Heart left ventricle (tissue), 16 donors: ENCODE data around the gene TBX10. TPM values are rescaled to one million over a fixed set of nuclear protein-coding genes. Genes with fewer than 3 reads are reported as not detected.

Experiments
- ATAC-seq, 4 donors: fragments of 200-7000 bp; cut with Tn5 transposase; one replicate each; pipeline ENCODE4 v1.9.1; 2020 to 2022; ENCODE audit warnings: moderate library complexity in 4 of 4, mild to moderate bottlenecking in 3 of 4, moderate number of reproducible peaks in 1 of 4
- DNase-seq, 5 donors: peaks; one replicate each; pipeline ENCODE4 v3.0.0-alpha.2; 2020
- H3K27ac ChIP-seq, 12 donors: fragments of 200-600 bp; sonication (generic) in 4 of 12; one replicate each; pipeline versions ENCODE4 v1.5.0 to v1.8.0; 2016 to 2022; ENCODE audit warnings: mild to moderate bottlenecking in 2 of 12
- H3K27me3 ChIP-seq, 9 donors: fragments of 200-600 bp; sonication (generic) in 2 of 9; one replicate each; pipeline versions ENCODE4 v1.5.1 to v1.8.0; 2016 to 2022; ENCODE audit warnings: mild to moderate bottlenecking in 3 of 9
- H3K36me3 ChIP-seq, 9 donors: fragments of 200-600 bp; sonication (generic) in 2 of 9; one replicate each; pipeline versions ENCODE4 v1.5.0 to v1.8.0; 2018 to 2022; ENCODE audit warnings: mild to moderate bottlenecking in 2 of 9
- H3K4me1 ChIP-seq, 12 donors: fragments of 200-600 bp; sonication (generic) in 4 of 12; one replicate each; pipeline versions ENCODE4 v1.5.0 to v1.8.0; 2016 to 2022; ENCODE audit warnings: mild to moderate bottlenecking in 3 of 12
- H3K4me3 ChIP-seq, 12 donors: fragments of 200-600 bp; sonication (generic) in 4 of 12; one replicate each; pipeline versions ENCODE4 v1.5.0 to v1.8.0; 2017 to 2022; ENCODE audit warnings: mild to moderate bottlenecking in 9 of 12, moderate library complexity in 4 of 12
- H3K9me3 ChIP-seq, 12 donors: fragments of 200-600 bp; sonication (generic) in 4 of 12; one replicate each; pipeline versions ENCODE4 v1.5.0 to v1.8.0; 2016 to 2022; ENCODE audit warnings: mild to moderate bottlenecking in 1 of 12
- POLR2A ChIP-seq, 2 donors: fragments of 450-650 bp; IDR thresholded peaks; one replicate each; pipeline ENCODE4 v1.6.1; 2017; ENCODE audit warnings: antibody characterized with exemption in 2 of 2, mild to moderate bottlenecking in 2 of 2, moderate library complexity in 2 of 2
- WGBS, 4 donors: extraction: QIAGEN DNeasy Blood & Tissue Kit in 2 of 4; methylation state at CpG; one replicate each; pipeline versions ENCODE4 v1.1.5 to v1.1.7; 2013 to 2018; 5-methylcytosine and 5-hydroxymethylcytosine counted together
- intact Hi-C, 10 donors: fragments of 100-400 bp; cut with DNase I; formaldehyde crosslinking; loops; one replicate each; pipeline versions ENCODE4 v1.11.1 to v1.14.2; 2022
- polyA plus RNA-seq, 2 donors: library from polyadenylated mRNA; stranded (reverse); fragments of 200-250 nt; gene quantifications; one replicate each; pipeline ENCODE4 v1.2.3, GENCODE V29; 2013
- total RNA-seq, 9 donors: library from RNA; depleted of rRNA in 2 of 9; stranded (reverse); fragments of >200 nt in 2 of 9; fragmentation: NEBNext Ultra II Directional in 3 of 9; extraction: Animal tissue kit (Norgen Biotek cat#: 25700) in 3 of 9; gene quantifications; one replicate each; pipeline versions ENCODE4 v1.1.0 to v1.2.4, GENCODE V29; 2016 to 2023
- TF ChIP-seq, protein P1 (sequence below), 12 donors: fragments of 200-600 bp; sonication (generic) in 4 of 12; IDR thresholded peaks; one replicate each; pipeline versions ENCODE4 v1.5.0 to v1.8.0; 2018 to 2022; ENCODE audit warnings: antibody characterized with exemption in 12 of 12, mild to moderate bottlenecking in 5 of 12
- donor health status: ischemic (EF 13 %, LVEDD 7.1; RV severe dilation, severe dysfunction).
- donor health status: healthy with polysubstance abuse.
- donor health status: DM: no; HTN: yes; CAD: no.
- donor health status: DM: no; HTN: no; CAD: no.
- donor health status: ischemic (EF 25% LVEDD 6.9; RV normal size, moderate dysfunction).
- donor health status: ischemic (EF 25% LVEDD 5.7; RV mildly dilated, moderate dysfunction).
- donor health status: healthy.
- donor health status: DM: yes; HTN: yes; CAD: no.
- donor health status: ischemic (EF 35%, LVEDD 5.7; RV mildly dilated, moderate dysfunction).
- donor health status: nonischemic (EF 11% LVEDD 7.7; RV severe dilation, severe dysfunction).
- donor health status: DM: yes; HTN: yes; CAD: no.
- donor health status: PGD.
- donor health status: ischemic (EF 29% LVEDD 5.4; RV normal size, mild dysfunction).
- donor health status: nonischemic (EF 23%, LVEDD 6.1; RV moderate dilation, normal function).

TBX10 gene
- total and polyA plus RNA-seq, 11 donors, result 0.11 to 0.30 TPM; not detected in 9

DNA sequence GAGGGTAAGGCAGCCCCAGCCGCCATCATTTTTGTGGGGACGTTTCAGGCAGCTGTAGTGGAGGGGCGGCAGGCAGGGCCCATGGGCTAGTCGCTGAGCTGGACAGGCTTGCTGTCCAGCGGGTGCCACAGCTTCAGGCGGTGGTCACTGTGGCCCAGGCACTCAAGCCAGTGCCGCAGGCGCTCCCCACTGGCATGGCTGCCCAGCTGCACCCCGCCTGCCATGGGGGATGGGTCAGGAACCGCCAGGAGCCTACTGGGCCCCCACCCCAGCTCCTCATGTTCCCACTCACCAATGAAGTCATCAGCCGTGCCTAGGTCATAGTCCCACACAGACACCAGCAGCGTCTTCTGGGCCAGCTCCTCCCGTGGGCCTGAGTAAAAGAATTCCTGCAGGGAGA lies 26.8 kb downstream of the TBX10 start:
- ATAC-seq (no peak), DNase-seq (peak in 1 of 5 donors; percentile 55)
- Histone ChIP-seq H3K4me1 (peaks cover 0 to 46% (median 17%) of the 10 kb centered on the region in 12 donors), H3K27ac (no peak overlapping the region), H3K27me3 (peaks cover 0 to 15% (median 0%) of the 10 kb centered on the region in 9 donors), H3K4me3 (no peak overlapping the region), H3K9me3 (no peaks in the 10 kb centered on the region), H3K36me3 (peaks cover 0 to 52% (median 46%) of the 10 kb centered on the region in 9 donors)
- TF ChIP-seq POLR2A (IDR thresholded peaks at IDR 0.05), result no peak
- TF ChIP-seq, protein P1, sequence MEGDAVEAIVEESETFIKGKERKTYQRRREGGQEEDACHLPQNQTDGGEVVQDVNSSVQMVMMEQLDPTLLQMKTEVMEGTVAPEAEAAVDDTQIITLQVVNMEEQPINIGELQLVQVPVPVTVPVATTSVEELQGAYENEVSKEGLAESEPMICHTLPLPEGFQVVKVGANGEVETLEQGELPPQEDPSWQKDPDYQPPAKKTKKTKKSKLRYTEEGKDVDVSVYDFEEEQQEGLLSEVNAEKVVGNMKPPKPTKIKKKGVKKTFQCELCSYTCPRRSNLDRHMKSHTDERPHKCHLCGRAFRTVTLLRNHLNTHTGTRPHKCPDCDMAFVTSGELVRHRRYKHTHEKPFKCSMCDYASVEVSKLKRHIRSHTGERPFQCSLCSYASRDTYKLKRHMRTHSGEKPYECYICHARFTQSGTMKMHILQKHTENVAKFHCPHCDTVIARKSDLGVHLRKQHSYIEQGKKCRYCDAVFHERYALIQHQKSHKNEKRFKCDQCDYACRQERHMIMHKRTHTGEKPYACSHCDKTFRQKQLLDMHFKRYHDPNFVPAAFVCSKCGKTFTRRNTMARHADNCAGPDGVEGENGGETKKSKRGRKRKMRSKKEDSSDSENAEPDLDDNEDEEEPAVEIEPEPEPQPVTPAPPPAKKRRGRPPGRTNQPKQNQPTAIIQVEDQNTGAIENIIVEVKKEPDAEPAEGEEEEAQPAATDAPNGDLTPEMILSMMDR (IDR thresholded peaks at IDR 0.05), result no peak
- 90 to 93% (median 92%) methylated on average over 11 to 13 of the region's 13 CpGs for WGBS, 4 donors
- intact Hi-C loops, result loop anchor here in 1 of 10 donors (5.0 kb wide), 1 partner anchor 50 kb away; no protein-coding TSS in a partner anchor

DNA sequence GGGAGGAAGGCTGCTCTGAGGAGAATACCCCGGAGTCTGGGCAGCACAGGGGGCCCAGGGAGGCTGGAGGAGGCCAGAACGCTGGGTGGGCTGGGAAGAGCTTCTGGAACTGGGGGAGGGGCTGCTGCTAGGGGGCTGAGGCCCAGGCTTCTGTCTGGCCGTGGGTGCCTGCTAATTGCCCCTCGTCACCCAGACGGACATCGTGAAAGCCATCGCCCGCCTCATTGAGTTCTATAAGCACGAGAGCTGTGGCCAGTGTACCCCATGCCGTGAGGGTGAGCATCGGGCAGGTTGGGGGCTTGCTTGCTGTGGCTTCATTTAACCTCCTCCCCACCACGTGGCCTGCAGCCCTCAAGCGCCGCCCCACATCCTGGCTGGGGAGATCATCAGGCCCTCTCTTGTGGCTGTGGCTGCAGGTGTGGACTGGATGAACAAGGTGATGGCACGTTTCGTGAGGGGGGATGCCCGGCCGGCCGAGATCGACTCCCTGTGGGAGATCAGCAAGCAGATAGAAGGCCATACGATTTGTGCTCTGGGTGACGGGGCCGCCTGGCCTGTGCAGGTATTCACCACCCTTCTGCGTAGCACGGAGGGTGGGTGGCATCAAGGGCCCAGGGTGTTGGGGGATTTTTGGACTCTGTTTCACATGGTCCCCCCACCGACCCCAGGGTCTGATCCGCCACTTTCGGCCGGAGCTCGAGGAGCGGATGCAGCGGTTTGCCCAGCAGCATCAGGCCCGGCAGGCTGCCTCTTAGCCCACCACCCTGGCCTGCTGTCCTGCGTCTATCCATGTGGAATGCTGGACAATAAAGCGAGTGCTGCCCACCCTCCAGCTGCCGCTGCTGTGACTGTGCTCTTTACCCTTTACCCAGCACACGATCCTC lies 27.6 kb downstream of the TBX10 start:
- DNase-seq (peak in 1 of 5 donors; percentile 63), ATAC-seq (no peak)
- Histone ChIP-seq H3K9me3 (no peaks in the 10 kb centered on the region), H3K27ac (no peak overlapping the region), H3K4me3 (no peak overlapping the region), H3K4me1 (peaks cover 3 to 44% (median 22%) of the 10 kb centered on the region in 12 donors), H3K27me3 (peaks cover 0 to 15% (median 0%) of the 10 kb centered on the region in 9 donors), H3K36me3 (peaks cover 0 to 52% (median 46%) of the 10 kb centered on the region in 9 donors)
- 82 to 89% (median 89%) methylated on average over 24 to 37 of the region's 37 CpGs for WGBS, 4 donors
- intact Hi-C loops, result loop anchor here in 1 of 10 donors (5.0 kb wide), 1 partner anchor 50 kb away; no protein-coding TSS in a partner anchor
- TF ChIP-seq POLR2A (IDR thresholded peaks at IDR 0.05), result no peak
- TF ChIP-seq, protein P1 (IDR thresholded peaks at IDR 0.05), result no peak

DNA sequence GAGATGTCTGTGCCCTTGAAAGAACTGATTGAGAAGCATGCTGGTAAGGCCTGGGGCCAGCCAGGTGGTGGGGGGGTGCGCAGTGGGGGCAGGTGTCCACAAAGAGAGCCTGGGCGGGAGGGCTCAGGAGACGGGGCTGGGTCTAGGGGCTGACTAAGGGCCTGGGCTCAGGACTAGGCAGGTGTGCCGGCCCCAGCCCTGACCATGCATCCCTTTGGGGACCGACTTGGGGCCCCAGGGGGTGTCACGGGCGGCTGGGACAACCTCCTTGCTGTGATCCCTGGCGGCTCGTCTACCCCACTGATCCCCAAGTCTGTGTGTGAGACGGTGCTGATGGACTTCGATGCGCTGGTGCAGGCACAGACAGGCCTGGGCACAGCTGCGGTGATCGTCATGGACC lies 28.4 kb downstream of the TBX10 start:
- 90 to 96% (median 93%) methylated on average over 7 to 14 of the region's 14 CpGs for WGBS, 4 donors
- no peak overlapping the region for H3K4me3 ChIP-seq
- H3K9me3 ChIP-seq, result no peaks in the 10 kb centered on the region

More for the DNA sequence above, 28.4 kb downstream of the TBX10 start:
- no peak overlapping the region for H3K27ac ChIP-seq
- TF ChIP-seq POLR2A (IDR thresholded peaks at IDR 0.05), result no peak
- TF ChIP-seq, protein P1 (IDR thresholded peaks at IDR 0.05), result no peak
- intact Hi-C loops, result loop anchor here in 1 of 10 donors (5.0 kb wide), 1 partner anchor 51 kb away; no protein-coding TSS in a partner anchor
- no peak for ATAC-seq
- peaks cover 0 to 52% (median 46%) of the 10 kb centered on the region in 9 donors for H3K36me3 ChIP-seq
- peaks cover 3 to 39% (median 25%) of the 10 kb centered on the region in 12 donors for H3K4me1 ChIP-seq
- peaks cover 0 to 15% (median 0%) of the 10 kb centered on the region in 9 donors for H3K27me3 ChIP-seq
- no peak for DNase-seq
